Loucy (cell line): ENCODE measurements around the gene CATSPER1.

Experiments used
- CTCF ChIP-seq: fragments of 200-600 bp; sonication (generic); conservative IDR thresholded peaks from 2 replicates; pipeline ENCODE4 v1.5.1; 2014; ENCODE audit warnings: mild to moderate bottlenecking, antibody characterized with exemption, low read length
- EZH2phosphoT487 ChIP-seq: fragments of 200-600 bp; IDR thresholded peaks from 2 replicates; pipeline ENCODE4 v1.6.1; 2018; ENCODE audit warnings: antibody characterized with exemption, mild to moderate bottlenecking, moderate library complexity, borderline replicate concordance

- TF ChIP-seq CTCF, result peak; percentile 100
- TF ChIP-seq EZH2phosphoT487, result no peak
Observed at GRCh38 chr11:65988791-65989592, 37.3 kb downstream of the CATSPER1 start.
